HepG2 (cell line): ENCODE data around the gene CORO7. TPM values are rescaled to one million over a fixed set of nuclear protein-coding genes. Genes with fewer than 3 reads are reported as not detected.

Source experiments
- AHR ChIP-seq: IDR thresholded peaks from 2 replicates; pipeline ENCODE4 v1.6.1; 2018; ENCODE audit warnings: missing genetic modification reagents, missing compliant biosample characterization
- ARHGAP35 ChIP-seq: sonication (generic); formaldehyde crosslinking; IDR thresholded peaks from 2 replicates; pipeline ENCODE4 v1.9.0; 2022; ENCODE audit warnings: mild to moderate bottlenecking, inconsistent platforms, moderate library complexity, missing genetic modification reagents, borderline replicate concordance
- CAMTA2 ChIP-seq: sonication (generic); formaldehyde crosslinking; IDR thresholded peaks from 2 replicates; pipeline ENCODE4 v1.4.0; 2020; ENCODE audit warnings: mild to moderate bottlenecking, missing genetic modification reagents, borderline replicate concordance
- CERS6 ChIP-seq: sonication (generic); formaldehyde crosslinking; IDR thresholded peaks from 2 replicates; pipeline ENCODE4 v1.5.0; 2020; ENCODE audit warnings: missing genetic modification reagents
- ETV5 ChIP-seq: IDR thresholded peaks from 2 replicates; pipeline ENCODE4 v1.6.1; 2018; ENCODE audit warnings: missing biosample characterization, missing genetic modification reagents, inconsistent platforms, borderline replicate concordance
- FOXA3 ChIP-seq: IDR thresholded peaks from 2 replicates; pipeline ENCODE4 v1.6.1; 2016; ENCODE audit warnings: missing genetic modification reagents, missing compliant biosample characterization
- IKZF4 ChIP-seq: sonication (generic); formaldehyde crosslinking; IDR thresholded peaks from 2 replicates; pipeline ENCODE4 v1.5.1; 2020; ENCODE audit warnings: borderline replicate concordance, mild to moderate bottlenecking, low read depth, missing genetic modification reagents; ENCODE audit errors: not compliant biosample characterization
- KDM1A ChIP-seq: IDR thresholded peaks from 2 replicates; pipeline ENCODE4 v1.6.1; 2016; ENCODE audit warnings: missing compliant biosample characterization
- KMT2B ChIP-seq: IDR thresholded peaks from 2 replicates; pipeline ENCODE4 v1.6.1; 2016; ENCODE audit warnings: missing genetic modification reagents, missing compliant biosample characterization
- NCOA2 ChIP-seq: sonication (generic); formaldehyde crosslinking; IDR thresholded peaks from 2 replicates; pipeline ENCODE4 v1.8.0; 2022; ENCODE audit warnings: inconsistent platforms
- NCOA5 ChIP-seq: sonication (generic); formaldehyde crosslinking; IDR thresholded peaks from 2 replicates; pipeline ENCODE4 v1.4.0; 2020; ENCODE audit warnings: missing genetic modification reagents
- NFE2 ChIP-seq: sonication (generic); formaldehyde crosslinking; IDR thresholded peaks from 2 replicates; pipeline ENCODE4 v1.4.0; 2020; ENCODE audit warnings: missing genetic modification reagents
- NONO ChIP-seq, 2 experiments: fragments of 450-650 bp in 1 of 2; sonication (generic) in 1 of 2; formaldehyde crosslinking in 1 of 2; IDR thresholded peaks in 1 of 2; conservative IDR thresholded peaks in 1 of 2; 2 replicates each; pipeline versions ENCODE4 v1.6.1 to v1.8.0; 2017 to 2022; ENCODE audit warnings: mild to moderate bottlenecking in 1 of 2, missing genetic modification reagents in 1 of 2, moderate library complexity in 1 of 2
- NR2F6 ChIP-seq, 2 experiments: IDR thresholded peaks; 2 replicates each; pipeline ENCODE4 v1.6.1; 2016; ENCODE audit warnings: antibody characterized with exemption in 1 of 2, mild to moderate bottlenecking in 1 of 2
- PHF5A ChIP-seq: IDR thresholded peaks from one replicate; pipeline ENCODE4 v1.6.1; 2018; ENCODE audit warnings: low read depth, missing genetic modification reagents; ENCODE audit not compliant: unreplicated experiment
- REPIN1 ChIP-seq: sonication (generic); formaldehyde crosslinking; IDR thresholded peaks from 2 replicates; pipeline ENCODE4 v1.8.0; 2022; ENCODE audit warnings: missing genetic modification reagents, low read depth, mild to moderate bottlenecking, borderline replicate concordance
- SAP130 ChIP-seq: IDR thresholded peaks from 2 replicates; pipeline ENCODE4 v1.6.1; 2016; ENCODE audit warnings: low read depth
- SSRP1 ChIP-seq: IDR thresholded peaks from 2 replicates; pipeline ENCODE4 v1.6.1; 2016; ENCODE audit warnings: control low read depth
- YY1 ChIP-seq: IDR thresholded peaks from 2 replicates; pipeline ENCODE4 v1.6.1; 2011; ENCODE audit warnings: low read length, low read depth, moderate library complexity, mild to moderate bottlenecking; ENCODE audit not compliant: insufficient read depth, insufficient replicate concordance
- ZMYM3 ChIP-seq: sonication (generic); formaldehyde crosslinking; IDR thresholded peaks from 2 replicates; pipeline ENCODE4 v1.5.1; 2020; ENCODE audit warnings: mild to moderate bottlenecking, missing genetic modification reagents
- ZNF3 ChIP-seq: IDR thresholded peaks from 2 replicates; pipeline ENCODE4 v1.7.0; 2017; ENCODE audit warnings: inconsistent platforms
- ZNF44 ChIP-seq: sonication (generic); formaldehyde crosslinking; IDR thresholded peaks from 2 replicates; pipeline ENCODE4 v1.5.1; 2020; ENCODE audit warnings: mild to moderate bottlenecking, missing genetic modification reagents
- ZNF446 ChIP-seq: sonication (generic); formaldehyde crosslinking; IDR thresholded peaks from 2 replicates; pipeline ENCODE4 v1.5.0; 2020; ENCODE audit warnings: mild to moderate bottlenecking, missing genetic modification reagents
- ZNF484 ChIP-seq: sonication (generic); formaldehyde crosslinking; IDR thresholded peaks from 2 replicates; pipeline ENCODE4 v1.5.1; 2020; ENCODE audit warnings: mild to moderate bottlenecking, low read depth, missing genetic modification reagents, borderline replicate concordance
- ZNF549 ChIP-seq: sonication (generic); formaldehyde crosslinking; IDR thresholded peaks from 2 replicates; pipeline ENCODE4 v1.5.0; 2020; ENCODE audit warnings: missing genetic modification reagents
- ZNF747 ChIP-seq: sonication (generic); formaldehyde crosslinking; IDR thresholded peaks from 2 replicates; pipeline ENCODE4 v1.8.1; 2023; ENCODE audit warnings: missing genetic modification reagents, mild to moderate bottlenecking, borderline replicate concordance
- ZNF777 ChIP-seq: sonication (generic); formaldehyde crosslinking; IDR thresholded peaks from 2 replicates; pipeline ENCODE4 v1.4.0; 2020; ENCODE audit warnings: missing genetic modification reagents
- ZSCAN29 ChIP-seq: sonication (generic); formaldehyde crosslinking; conservative IDR thresholded peaks from 2 replicates; pipeline ENCODE4 v1.4.0; 2020; ENCODE audit warnings: mild to moderate bottlenecking, missing genetic modification reagents
- polyA plus RNA-seq, 8 experiments: library from polyadenylated mRNA; depleted of rRNA in 3 of 8; stranded (reverse) in 7 of 8; unstranded in 1 of 8; fragments of >200 nt; fragmentation: Illumina TruSeq in 4 of 8; extraction: Trizol in 4 of 8; gene quantifications; 2 replicates each; pipeline versions ENCODE4 v1.2.1 to v1.2.3, GENCODE V29; 2011 to 2016; ENCODE audit warnings: low read depth in 4 of 8, missing spikeins in 1 of 8, mixed read lengths in 1 of 8; ENCODE audit not compliant: insufficient read depth in 1 of 8
- total RNA-seq, 5 experiments: library from RNA; depleted of rRNA; stranded (reverse); fragments of >200 nt; fragmentation: Illumina TruSeq; extraction: Trizol; gene quantifications; 2 replicates each; pipeline ENCODE4 v1.2.3, GENCODE V29; 2016; ENCODE audit warnings: low read depth in 1 of 5
- TF ChIP-seq, protein P1 (sequence below): sonication (generic); formaldehyde crosslinking; IDR thresholded peaks from 2 replicates; pipeline ENCODE4 v1.5.0; 2020; ENCODE audit warnings: missing genetic modification reagents
- TF ChIP-seq, protein P2 (sequence below): sonication (generic); formaldehyde crosslinking; IDR thresholded peaks from 2 replicates; pipeline ENCODE4 v1.4.0; 2020; ENCODE audit warnings: missing genetic modification reagents, borderline replicate concordance

CORO7 gene
- total and polyA plus RNA-seq, 2 of the 13 experiments (the other 11 are each of a cell fraction or from before 2014, with no cell fraction given): 9.9 to 14.3 TPM

- TF ChIP-seq, protein P1, sequence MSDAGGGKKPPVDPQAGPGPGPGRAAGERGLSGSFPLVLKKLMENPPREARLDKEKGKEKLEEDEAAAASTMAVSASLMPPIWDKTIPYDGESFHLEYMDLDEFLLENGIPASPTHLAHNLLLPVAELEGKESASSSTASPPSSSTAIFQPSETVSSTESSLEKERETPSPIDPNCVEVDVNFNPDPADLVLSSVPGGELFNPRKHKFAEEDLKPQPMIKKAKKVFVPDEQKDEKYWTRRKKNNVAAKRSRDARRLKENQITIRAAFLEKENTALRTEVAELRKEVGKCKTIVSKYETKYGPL (CRISPR knock-in tag): no peak
- TF ChIP-seq CERS6 (CRISPR knock-in tag) (no peak), REPIN1 (CRISPR knock-in tag) (no peak), ZSCAN29 (CRISPR knock-in tag) (no peak), NR2F6 (IDR thresholded peaks at IDR 0.05) (no peak), NR2F6 (CRISPR knock-in tag; IDR thresholded peaks at IDR 0.05) (peak; percentile 34; the same call in 1 of the 2 replicates), ZNF549 (CRISPR knock-in tag) (no peak), ZNF44 (CRISPR knock-in tag) (no peak), PHF5A (CRISPR knock-in tag) (no peak), ZNF747 (CRISPR knock-in tag) (no peak), ZNF777 (CRISPR knock-in tag) (no peak), ZNF3 (CRISPR knock-in tag) (no peak), NCOA5 (no peak), YY1 (no peak), KDM1A (no peak), CAMTA2 (CRISPR knock-in tag) (no peak), ETV5 (CRISPR knock-in tag) (no peak), SAP130 (peak; percentile 32; the same call in 1 of the 2 replicates), FOXA3 (CRISPR knock-in tag) (0 out of 2 replicates have a peak, but pooled peaks have one; percentile 24), AHR (CRISPR knock-in tag) (no peak), NFE2 (no peak), ZMYM3 (CRISPR knock-in tag) (no peak), ARHGAP35 (CRISPR knock-in tag) (no peak), ZNF484 (CRISPR knock-in tag) (no peak), IKZF4 (CRISPR knock-in tag) (no peak), SSRP1 (0 out of 2 replicates have a peak, but pooled peaks have one; percentile 60), NCOA2 (no peak), ZNF446 (no peak), NONO (IDR thresholded peaks at IDR 0.05) (no peak), NONO (CRISPR knock-in tag; conservative IDR thresholded peaks at IDR 0.05) (no peak), KMT2B (CRISPR knock-in tag) (no peak)
- TF ChIP-seq, protein P2, sequence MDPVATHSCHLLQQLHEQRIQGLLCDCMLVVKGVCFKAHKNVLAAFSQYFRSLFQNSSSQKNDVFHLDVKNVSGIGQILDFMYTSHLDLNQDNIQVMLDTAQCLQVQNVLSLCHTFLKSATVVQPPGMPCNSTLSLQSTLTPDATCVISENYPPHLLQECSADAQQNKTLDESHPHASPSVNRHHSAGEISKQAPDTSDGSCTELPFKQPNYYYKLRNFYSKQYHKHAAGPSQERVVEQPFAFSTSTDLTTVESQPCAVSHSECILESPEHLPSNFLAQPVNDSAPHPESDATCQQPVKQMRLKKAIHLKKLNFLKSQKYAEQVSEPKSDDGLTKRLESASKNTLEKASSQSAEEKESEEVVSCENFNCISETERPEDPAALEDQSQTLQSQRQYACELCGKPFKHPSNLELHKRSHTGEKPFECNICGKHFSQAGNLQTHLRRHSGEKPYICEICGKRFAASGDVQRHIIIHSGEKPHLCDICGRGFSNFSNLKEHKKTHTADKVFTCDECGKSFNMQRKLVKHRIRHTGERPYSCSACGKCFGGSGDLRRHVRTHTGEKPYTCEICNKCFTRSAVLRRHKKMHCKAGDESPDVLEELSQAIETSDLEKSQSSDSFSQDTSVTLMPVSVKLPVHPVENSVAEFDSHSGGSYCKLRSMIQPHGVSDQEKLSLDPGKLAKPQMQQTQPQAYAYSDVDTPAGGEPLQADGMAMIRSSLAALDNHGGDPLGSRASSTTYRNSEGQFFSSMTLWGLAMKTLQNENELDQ (CRISPR knock-in tag): no peak; the same call in 1 of the 2 replicates
These were observed 86.0 kb downstream of the CORO7 start (continued) for GRCh38 chr16:4330277-4330874.
